Thyroid gland (tissue), 4 donors: ENCODE data around the gene FER.

Source experiments
- CTCF ChIP-seq, 6 experiments: fragments of 200-600 bp in 3 of 6; fragments of 450-650 bp in 3 of 6; sonication (generic) in 3 of 6; IDR thresholded peaks; one replicate each; pipeline ENCODE4 v1.5.1; 2016 to 2019; ENCODE audit warnings: antibody characterized with exemption in 6 of 6, mild to moderate bottlenecking in 2 of 6, inconsistent platforms in 1 of 6, moderate library complexity in 1 of 6
- POLR2A ChIP-seq, 2 donors: fragments of 450-650 bp; IDR thresholded peaks; one replicate each; pipeline ENCODE4 v1.6.1; 2017; ENCODE audit warnings: antibody characterized with exemption in 2 of 2, mild to moderate bottlenecking in 2 of 2, moderate library complexity in 1 of 2

DNA sequence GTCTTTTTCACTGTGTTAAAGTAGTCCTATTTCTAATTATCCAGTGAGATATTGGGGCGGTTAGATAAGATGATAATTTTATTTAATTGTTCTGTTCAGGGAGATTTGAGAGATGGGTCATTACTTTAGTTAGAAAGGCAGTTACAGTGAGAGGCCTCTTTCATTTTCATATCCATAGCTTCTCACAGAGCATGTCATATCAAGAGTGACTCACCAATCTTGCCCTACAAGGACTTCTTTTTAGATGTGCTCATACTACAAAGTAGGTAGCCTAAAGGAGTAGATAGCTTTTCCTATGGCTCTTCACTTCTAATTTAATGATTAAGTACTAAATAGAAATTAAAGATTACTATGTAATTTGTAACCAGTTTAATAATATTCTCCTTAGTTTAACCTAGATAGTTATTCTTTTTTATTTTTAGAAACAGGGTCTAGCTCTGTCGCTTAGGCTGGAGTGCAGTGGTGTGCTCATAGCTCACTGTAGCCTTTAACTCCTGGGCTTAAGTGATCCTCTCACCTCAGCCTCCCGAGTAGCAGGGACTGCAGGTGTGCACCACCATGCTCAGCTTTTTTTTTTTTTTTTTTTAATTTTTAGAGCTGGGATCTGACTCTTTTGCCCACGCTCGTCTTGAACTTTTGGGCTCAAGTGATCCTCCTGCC is 71.0 kb downstream of the FER start:
- TF ChIP-seq CTCF (IDR thresholded peaks at IDR 0.05): no peak
- no peak for TF ChIP-seq POLR2A (IDR thresholded peaks at IDR 0.05)
